Neural progenitor cell (in vitro differentiated cells): ENCODE measurements around the gene CACHD1.
A peak's percentile ranks its signal among the peaks of the same experiment; 100 is the strongest.

Source experiments
- CTCF ChIP-seq: fragments of 200-600 bp; sonication (generic); IDR thresholded peaks from 2 replicates; pipeline ENCODE4 v1.5.1; 2017; ENCODE audit warnings: antibody characterized with exemption, mild to moderate bottlenecking
- EZH2 ChIP-seq: fragments of 200-600 bp; sonication (generic); IDR thresholded peaks from 2 replicates; pipeline ENCODE4 v1.6.1; 2017; ENCODE audit warnings: antibody characterized with exemption, mild to moderate bottlenecking, moderate library complexity
- EZH2phosphoT487 ChIP-seq: fragments of 200-600 bp; sonication (generic); IDR thresholded peaks from 2 replicates; pipeline ENCODE4 v1.6.1; 2017; ENCODE audit warnings: antibody characterized with exemption

GRCh38 chr1:64469977-64470664 is at the start of gene CACHD1:
- TF ChIP-seq CTCF (peak; percentile 18), EZH2 (no peak), EZH2phosphoT487 (no peak)
